Activated T-helper 1 cell treated with anti-CD3 and anti-CD28 coated beads, Interleukin-2, amount 50 U/mL, for 16 hours (primary cell): ENCODE results near the gene PXN.
A peak's percentile ranks its signal among the peaks of the same experiment; 100 is the strongest.
"Not testable (repeated sequence)": the region's sequence is repeated elsewhere in the genome, so short reads cannot be mapped to it uniquely, and the experiment has no call there.

ENCODE experiments used
- DNase-seq, 2 donors: peaks; one replicate each; pipeline ENCODE4 v3.0.0-alpha.2; 2020; ENCODE audit warnings: low read depth in 1 of 2, low spot score in 1 of 2

PXN gene

DNA sequence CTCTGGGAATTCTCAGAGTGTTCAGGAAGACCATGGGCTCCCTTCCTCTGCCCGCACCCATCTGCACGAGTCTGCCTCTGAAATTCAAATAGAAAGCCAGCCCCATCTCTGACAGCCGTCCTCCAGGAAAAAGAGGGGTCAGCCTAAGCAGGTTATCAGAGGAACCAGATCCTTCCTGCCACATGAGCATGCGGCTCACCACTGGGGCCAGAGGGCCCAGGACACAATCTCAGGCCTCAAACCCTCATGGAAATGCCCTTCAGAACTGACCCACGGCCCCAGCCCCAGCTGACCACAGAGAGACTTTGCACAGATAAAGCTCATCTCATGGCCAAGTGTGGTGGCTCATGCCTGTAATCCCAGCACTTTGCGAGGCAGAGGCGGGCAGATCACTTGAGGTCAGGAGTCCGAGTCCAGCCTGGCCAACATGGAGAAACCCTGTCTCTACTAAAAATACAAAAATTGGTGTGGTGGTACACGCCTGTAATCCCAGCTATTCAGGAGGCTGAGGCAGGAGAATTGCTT, 23.2 kb downstream of the PXN start:
- DNase-seq = no peak

DNA sequence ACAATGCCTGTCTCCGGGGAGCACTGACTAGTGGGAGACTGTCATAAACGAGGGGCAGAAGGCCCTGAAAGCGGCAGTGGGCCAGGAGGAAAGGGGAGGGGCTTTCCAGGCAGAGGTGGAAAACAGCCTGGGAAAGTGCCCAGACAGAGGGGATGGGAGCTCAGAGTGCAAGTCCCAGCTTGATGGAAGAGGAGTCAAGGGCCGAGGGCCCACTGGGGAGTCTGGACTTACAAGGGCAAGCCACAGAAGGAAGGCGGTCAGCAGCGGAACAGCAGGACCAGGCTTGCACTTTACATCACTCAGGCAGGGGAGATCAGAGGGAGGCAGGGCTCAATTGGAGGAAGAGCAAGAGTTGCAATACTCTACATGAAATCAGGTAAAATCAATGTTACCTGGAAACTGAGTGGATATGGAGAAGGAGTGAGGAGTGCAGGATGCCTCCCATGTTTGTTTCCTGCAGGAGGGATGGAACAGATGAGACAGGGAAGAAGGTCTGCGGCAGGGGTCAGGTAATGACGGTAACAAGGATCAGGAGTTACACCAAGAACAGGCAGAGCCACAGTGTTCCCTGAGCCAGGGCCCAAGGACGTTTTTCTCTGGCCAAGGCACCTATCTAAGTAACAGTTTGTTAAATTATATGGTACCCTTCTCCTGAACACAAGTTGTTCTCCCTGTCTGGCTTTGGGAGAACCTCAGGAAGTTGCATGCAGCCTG, 23.8 kb downstream of the PXN start:
- no peak for DNase-seq

DNA sequence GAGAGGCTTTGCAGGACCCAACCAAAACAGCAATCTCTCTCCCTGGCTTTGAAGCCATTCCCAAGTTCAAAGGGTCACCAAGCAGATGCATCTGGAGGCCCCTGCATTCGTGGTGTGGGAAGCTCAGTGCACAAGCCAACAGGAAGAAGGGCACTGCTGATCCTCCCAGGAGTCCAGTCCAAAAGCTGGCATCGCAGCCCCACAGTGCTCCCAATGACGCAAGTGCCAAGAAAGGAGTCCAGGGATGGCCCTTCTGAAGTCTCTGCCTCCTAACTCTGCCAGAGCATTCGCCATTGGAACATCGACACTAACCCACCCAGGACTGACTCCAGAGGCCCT, 25.1 kb downstream of the PXN start:
- DNase-seq = no peak

DNA sequence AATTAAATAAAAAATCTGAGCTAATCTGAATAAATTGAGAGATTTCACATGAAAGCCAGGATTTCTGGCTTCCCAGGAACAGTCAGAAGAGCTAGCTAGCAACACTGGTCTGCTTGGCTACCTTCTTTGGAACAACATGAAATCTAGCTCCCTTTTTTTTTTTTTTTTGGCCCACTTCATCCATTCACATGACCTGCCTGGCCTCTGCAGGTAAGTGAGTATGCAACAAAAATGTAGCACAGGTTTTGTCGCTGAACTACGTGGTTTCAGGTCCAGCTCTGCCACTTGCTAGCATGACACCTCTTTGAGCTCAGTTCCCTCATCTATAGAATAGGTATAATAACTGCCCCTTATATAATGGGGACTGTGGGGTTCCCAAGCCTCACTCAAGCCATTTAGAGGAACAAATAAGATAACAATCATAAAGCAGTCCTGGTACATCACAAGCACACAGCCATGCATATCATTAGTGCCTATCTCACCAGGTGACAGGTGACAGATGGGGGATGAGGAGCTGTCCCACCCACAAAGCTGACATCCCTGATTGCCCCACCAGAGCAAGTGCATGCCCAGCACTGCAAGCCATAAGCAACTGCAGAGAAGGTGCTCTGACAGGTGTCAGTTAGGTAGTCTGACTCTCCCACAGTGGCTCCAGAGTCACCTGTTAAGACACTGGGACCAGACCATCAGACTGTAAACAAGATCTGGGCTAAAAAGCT, 25.6 kb downstream of the PXN start:
- no peak for DNase-seq

DNA sequence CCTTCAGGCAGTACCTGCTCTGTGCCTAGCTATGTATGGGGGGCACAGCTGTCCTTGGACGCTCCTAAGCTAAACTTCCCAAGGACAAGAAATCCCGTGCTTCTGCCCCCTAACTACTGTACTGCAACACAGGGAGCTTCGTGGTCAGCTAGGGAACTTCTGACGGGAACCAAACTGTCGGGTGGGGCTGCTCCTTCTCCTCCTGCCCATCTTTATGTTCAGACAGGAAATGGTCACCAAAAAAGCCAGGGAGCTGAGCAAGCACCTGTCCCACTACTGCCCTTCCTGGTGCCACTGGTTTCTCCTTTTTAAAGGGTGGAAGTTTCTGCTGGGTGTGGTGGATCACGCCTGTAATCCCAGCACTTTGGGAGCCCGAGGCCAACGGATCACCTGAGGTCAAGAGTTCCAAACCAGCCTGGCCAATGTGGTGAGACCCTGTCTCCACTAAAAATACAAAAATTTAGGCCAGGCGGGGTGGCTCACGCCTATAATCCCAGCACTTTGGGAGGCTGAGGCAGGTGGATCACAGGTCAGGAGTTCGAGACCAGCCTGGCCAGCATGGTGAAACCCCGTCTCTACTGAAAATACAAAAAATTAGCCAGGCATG, 26.6 kb downstream of the PXN start:
- no peak for DNase-seq

DNA sequence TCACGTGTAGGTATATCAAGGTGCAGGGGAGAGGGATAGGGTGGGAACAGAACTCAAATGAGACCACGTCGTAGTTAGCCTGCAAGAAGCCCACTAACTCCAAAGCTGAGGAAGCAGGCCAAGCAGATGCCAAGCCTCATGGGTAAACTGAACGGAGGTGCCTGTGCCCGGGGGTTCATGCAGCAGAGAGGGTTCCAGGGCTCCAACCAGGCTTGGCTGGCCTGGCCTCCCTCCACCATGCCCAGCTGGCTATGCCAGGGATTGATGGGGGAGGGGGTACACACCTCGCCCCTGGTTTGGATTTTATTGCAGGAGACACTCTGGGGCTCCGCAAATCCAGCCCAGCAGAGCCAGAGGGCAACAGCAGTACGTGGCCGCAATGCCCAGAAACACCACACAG, 27.3 kb downstream of the PXN start:
- DNase-seq = no peak

DNA sequence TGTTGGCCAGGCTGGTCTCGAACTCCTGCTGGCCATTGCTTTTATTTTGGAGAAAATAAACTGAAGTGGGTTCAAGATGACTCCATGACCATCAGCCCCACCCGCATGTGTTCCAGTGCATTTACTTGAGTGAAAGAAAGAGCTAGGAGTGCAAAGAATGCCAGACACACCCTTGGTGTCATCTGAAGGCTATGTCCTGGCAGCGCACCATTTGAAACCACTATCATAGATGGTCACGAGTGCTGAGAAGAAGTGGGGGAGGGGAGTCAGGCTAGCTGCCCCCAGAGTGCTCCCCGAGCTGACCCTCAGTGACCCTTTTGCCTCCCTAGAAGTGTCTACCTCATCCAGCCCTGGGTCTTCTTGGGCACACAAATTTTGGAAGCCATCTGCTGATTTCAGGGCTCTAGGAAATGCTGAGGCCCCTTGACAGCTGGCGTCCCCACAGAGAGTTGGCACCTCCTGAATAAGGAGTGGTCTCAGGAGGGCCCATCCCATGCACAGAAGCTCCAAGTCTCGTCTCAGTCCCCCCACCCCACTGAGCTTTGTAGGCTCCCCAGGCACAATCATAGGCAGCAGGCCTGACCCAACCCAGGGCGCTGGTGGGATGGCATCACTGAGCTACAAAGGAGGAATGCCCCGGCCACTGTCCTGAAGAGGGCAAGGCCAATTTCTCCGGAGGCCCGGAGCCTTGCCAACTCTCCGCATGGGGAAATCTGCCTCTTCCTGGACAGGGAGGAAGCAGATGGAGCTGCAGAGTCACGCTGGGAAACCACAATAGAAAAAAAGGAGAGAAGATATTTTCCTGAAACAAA, 28.0 kb downstream of the PXN start:
- no peak for DNase-seq

DNA sequence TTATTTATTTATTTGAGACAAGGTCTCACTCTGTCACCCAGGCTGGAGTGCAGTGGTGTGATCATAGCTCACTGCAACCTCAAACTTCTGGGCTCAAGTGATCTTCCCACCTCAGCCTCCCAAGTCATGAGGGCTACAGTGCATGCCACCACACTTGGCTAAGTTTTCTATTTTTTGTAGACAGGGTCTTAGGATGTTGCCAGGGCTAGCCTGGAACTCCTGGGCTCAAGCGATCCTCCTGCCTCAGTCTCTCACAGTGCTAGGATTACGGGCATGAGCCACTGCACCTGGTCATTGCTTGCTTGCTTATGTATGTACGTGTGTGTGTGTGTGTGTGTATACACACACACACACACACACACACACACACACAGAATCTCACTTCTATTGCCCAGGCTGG, 28.7 kb downstream of the PXN start:
- not testable (repeated sequence) for DNase-seq

DNA sequence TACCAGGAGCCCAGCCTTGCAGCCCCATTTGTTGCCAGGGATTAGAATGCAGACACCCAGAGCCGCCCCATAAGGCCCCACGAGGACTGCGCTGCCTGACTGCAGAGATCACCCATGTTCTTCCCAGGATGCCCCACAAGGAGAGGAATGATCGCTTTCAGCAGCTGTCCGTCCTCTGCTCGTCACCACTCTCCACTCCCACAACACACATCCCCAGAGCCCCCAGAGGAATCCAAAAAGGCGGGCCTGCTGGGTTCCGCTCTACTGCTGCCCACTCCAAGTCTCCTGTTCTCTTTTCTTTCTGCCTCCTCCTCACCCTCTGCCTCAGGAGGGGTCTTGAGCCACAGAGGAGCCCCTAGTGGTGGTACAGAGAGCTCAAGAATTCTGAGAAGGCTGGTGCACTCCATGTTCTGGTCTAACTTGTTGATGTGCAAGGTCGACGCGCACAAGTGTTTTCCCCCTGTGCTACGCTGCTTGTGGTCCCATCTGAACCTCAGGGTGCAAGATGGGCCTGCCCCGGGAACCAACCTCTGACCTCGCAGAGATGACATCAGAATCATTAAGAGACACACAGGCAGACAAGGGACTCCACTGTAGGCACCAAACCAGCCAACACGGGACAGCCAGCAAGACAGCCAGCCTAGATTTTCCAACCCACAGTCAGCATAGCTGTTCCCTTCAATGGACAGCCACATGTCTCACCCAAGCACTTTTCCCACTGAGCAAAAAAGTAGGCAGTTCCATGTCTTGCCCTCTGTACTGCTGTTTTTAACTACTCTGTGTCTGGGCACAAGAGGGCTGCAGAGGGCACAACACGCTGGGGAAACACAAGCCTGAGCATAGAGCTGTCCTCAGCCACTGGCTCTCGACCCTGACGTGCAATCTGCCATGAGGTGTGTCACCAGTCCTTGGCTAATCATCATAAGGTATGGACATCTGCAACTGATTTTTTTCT, 29.9 kb downstream of the PXN start:
- DNase-seq = no peak

DNA sequence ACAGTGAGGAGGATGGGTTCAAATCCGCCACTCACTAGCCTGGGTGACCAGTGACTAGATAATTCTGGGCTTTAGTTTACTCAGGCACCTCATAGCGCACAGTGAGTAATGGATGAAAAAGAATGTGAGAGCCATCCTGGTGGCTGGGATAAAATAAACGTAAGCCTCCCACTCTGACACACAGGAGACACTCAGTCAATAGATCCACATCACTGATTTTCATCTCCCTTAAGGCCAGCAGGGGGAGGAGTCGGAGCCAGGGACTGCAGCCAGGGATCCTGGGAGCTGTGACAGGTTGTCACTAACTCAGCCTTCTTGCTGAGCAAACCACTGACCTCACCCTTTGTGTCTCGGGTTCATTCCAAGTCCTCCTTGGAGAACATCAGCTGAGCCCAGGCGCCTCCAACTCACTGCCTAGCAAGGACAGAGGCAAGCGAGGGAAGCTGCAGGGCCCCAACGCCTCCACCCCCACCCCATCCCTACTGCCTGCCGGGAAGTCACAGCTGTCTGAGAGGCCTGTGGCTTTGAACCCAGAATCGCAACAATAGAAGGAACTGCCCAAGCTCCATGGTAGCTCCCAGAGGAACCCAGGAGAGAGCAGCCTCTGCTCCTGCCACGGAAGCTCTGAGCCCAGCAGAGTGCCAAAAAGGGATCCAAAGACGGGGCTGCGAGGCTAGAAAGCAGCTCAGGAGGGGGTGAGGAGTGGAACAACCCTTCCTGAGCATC, 30.7 kb downstream of the PXN start:
- no peak for DNase-seq

DNA sequence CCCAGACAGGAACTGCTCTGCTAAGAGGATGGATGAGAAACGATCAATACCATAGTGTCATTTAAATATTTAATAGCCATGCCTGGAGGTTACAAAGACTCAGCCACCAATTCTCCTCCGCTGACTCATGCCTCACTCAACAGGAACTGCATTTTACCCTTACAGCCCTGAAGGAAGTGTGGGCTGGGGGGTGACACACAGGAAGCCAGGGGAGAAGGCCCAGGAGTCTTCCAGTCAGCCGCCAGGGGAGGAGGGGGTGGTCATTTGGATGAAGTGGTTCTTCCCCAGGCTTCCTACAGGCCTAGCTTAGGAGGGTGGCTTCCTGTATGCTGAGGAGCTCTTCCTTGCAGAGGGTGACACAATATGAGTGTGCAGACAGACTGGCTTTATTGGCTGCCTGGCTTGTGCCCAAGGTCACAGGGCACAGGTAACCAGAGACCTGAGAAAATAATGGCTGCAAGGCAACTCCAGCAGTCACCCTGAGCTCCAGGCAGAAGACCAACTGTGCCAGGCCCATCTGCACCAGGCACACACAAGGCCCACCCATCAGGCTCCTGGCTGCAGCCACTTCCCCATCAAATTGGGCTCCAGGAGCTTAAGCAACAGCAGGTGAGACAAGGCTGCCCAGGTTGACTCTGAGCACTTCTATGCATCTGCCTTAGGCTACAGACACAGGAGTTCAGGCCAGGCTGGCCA, 34.1 kb downstream of the PXN start:
- peak; percentile 45 to 55 for DNase-seq

DNA sequence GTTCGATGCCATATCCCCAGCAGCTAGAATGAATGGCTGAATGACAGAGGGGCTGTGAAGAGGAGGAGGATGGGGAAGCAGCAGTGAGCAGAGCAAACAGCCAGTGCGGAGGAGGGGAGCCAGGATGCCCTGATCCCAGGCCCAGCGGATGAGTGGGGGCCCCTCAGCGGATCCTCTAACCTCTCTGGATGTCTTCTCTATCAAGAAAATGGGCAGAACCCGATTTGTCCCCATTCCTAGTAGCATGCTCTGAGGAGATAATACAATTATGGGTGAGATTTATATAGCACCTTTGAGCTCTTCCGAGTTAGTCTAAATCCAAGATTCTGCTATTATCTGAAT, 34.6 kb downstream of the PXN start:
- DNase-seq = no peak

DNA sequence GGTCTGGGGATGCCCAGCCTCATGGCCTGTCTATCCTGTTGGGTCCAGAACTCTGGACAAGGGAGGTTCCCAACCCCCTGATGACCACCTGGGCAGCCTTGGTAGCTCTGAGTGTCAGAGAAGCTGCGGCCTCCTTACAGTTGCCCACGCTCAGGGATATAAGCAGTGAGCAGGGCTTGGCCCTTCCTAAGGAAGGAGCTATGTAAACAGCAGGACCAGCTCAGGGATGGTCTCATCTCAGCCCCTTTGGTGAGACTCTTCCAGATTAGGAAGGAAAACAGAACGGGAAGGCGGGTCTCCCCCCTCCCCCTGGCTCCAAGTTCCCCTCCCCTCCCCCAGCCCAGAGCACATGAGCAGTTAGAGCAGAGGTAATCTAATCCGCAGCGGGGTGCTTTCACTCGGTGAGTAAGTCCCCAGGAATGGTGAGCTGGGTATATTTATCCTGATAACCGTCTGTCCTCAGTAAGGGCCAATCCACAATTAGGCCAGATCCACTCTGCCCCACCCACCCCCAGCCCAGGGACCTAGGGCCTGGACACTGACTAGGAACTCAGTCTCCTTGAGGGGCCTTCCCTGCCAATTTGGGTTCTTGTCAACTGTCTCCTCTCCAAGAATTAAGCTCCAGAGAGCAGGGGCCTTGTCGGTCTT, 35.1 kb downstream of the PXN start:
- DNase-seq = no peak

DNA sequence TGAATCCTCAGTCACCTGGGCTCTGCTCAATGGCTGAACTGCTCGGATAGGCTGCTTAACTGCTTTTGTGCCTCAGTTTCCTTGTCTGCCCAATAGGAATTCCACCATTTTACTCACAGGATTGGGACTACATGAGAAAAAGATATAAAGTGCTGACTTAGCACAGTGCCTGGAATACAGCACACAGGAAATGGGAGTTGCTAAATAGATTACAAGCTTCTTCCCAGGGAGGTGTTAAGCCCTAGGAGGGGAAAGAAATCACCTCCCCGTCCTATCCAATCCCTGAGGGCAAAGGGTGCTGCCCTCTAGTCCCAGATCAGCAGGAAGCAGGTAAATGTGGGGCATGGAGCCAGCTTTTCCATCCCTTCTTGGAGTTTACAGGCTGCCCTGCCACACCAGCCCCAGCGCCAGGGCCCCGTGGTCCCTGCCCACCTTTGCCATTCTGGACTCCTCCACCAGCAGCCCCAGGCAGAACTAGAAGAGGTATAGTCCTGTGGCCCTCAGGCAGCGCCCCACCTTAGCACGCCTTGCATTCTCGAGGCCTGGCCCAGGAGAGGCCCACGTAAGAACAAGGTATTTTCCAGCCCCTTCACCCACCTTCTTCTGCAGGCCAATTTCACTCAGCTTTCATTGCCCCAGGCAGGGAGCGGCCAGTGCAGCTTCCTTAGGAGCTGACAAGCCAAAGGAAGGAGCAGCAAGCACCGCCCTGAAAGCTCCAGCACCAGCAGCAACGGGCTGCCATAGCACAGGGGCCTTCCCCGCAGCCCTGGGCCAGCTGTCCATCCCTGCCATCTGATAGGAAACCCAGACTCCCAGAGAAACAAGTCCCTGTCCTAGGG, 35.8 kb downstream of the PXN start:
- no peak for DNase-seq

DNA sequence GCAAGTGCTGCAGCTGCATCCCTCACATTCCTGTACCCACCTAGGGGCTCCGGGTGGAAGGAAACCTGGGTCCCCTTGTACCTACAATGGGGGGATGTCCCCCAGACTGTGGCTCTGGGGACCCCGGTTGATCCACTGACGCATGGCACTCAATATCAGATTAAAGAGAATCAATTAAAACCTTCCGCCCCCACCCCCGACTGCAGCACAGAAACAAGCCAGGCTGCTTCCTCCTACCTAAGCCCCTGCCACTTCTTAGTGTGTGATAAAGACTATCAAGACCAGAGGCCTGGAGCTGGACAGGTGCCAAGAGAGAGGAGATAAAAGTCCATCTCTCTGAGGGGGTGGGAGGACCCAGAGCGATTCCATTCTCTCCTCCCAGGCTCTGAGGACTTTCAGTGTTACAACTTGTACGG, 36.5 kb downstream of the PXN start:
- DNase-seq = no peak

DNA sequence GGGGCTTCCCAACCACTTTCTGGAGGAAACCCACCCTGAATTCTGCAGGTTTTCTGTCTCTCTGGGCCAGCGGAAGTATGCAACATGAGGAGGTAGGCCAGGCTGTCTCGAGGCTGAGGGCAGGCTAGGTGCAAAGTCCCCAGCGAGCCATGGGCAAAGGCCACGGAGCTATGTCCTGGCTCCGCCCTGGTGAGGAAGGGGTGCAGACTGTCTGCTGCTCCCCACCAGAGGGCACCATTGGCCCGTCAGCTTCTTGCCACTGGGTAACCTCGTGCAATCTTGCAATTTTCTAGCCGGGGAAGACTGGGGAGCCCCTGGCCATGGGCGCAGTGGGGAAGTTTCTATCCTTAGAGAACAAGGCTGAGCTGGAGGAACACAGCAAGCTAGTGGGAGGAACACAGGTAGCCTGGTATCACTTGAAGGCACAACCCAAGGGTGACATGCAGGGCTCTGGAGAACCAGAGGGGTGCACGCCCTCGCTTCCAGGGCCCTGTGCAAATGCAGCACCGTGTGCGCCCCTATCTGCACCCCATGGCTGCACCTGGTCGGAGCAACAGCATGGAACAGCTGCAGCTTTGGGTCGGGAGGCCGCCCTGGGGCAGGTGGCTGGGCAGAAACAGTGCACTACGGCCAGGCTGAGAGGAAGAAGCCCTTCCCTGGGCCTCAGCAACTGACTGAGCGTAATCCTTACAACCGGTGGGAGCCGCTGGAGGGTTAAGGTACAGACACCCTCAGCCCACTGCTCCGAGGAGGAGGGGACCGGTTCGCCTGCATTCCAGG, 37.0 kb downstream of the PXN start:
- peak; percentile 76 to 78 for DNase-seq

DNA sequence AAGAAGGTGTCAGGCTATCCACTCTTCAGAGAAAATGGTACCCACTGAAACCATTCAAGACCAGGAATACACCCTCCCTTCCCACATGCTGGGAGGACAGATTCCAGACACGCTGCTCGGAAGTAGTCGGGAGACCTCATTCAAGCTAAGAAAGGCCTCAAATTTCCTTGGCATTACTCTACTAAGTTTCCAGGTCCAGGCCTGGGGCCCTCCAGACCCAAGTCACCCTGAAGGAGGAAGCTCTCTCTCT, 37.6 kb downstream of the PXN start:
- DNase-seq = no peak
